H7 (cell line): ENCODE data around the gene RNF166. TPM values are rescaled to one million over a fixed set of nuclear protein-coding genes. Genes with fewer than 3 reads are reported as not detected.

ENCODE experiments used
- DNase-seq: peaks from one replicate; pipeline ENCODE4 v3.0.0; 2012
- H3K27me3 ChIP-seq: 2 replicates; pipeline ENCODE4 v1.6.0; 2011; ENCODE audit warnings: mild to moderate bottlenecking, low read length; ENCODE audit not compliant: control insufficient read depth, insufficient read depth
- H3K36me3 ChIP-seq: replicated peaks from 2 replicates; pipeline ENCODE4 v1.5.1; 2011; ENCODE audit warnings: low read length; ENCODE audit not compliant: control insufficient read depth, insufficient read depth
- H3K4me3 ChIP-seq: 2 replicates; pipeline ENCODE4 v1.5.1; 2011; ENCODE audit warnings: low read depth, mild to moderate bottlenecking, control low read depth, low read length, moderate library complexity; ENCODE audit not compliant: insufficient read depth
- total RNA-seq: library from RNA; depleted of rRNA; stranded (reverse); fragments of >200 nt; shearing (Covaris generic); gene quantifications from 2 replicates; pipeline ENCODE4 v1.2.3, GENCODE V29; 2014

RNF166 gene
- total RNA-seq, 1 experiment from 2014 or later = 45.3 TPM

DNA sequence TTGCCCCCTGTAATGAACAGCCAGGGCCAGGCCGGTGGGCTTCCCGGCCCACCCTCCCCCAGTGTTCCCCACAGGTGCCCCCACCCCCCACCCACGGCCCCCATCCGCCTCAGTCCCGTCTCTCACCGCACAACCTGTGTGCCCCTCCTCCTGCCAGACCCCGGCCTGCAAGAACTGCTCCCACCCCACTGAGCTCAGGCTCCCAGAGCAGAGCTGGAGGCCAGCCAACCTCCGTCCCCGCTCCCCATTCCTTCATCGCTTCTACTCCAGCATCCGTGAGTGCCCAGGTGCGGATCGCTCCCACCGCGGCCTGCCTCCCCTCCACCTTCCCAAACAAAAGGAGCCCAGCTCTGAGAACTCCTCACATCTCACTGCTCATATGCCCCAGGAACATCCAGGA is 47.5 kb downstream of the RNF166 start:
- no peak overlapping the region for H3K4me3 ChIP-seq
- no peak for DNase-seq
- no peaks in the 10 kb centered on the region for H3K27me3 ChIP-seq
- H3K36me3 ChIP-seq = peaks cover 2% of the 10 kb centered on the region; the same call in 1 of the 2 replicates

- no peak overlapping the region for H3K4me3 ChIP-seq
- H3K36me3 ChIP-seq = peaks cover 2% of the 10 kb centered on the region; the same call in 1 of the 2 replicates
- H3K27me3 ChIP-seq = no peaks in the 10 kb centered on the region
- no peak for DNase-seq
These were observed 48.8 kb downstream of the RNF166 start for GRCh38 chr16:88657371-88657770.

- DNase-seq = no peak
- Histone ChIP-seq H3K36me3 (peaks cover 2% of the 10 kb centered on the region; the same call in 1 of the 2 replicates), H3K27me3 (no peaks in the 10 kb centered on the region), H3K4me3 (no peak overlapping the region)
These were observed 49.8 kb downstream of the RNF166 start for GRCh38 chr16:88656291-88656980.

GRCh38 chr16:88655733-88656281 is 50.4 kb downstream of the RNF166 start:
- H3K36me3 ChIP-seq = peaks cover 2% of the 10 kb centered on the region; the same call in 1 of the 2 replicates
- H3K4me3 ChIP-seq = no peak overlapping the region
- DNase-seq = no peak
- H3K27me3 ChIP-seq = no peaks in the 10 kb centered on the region

DNA sequence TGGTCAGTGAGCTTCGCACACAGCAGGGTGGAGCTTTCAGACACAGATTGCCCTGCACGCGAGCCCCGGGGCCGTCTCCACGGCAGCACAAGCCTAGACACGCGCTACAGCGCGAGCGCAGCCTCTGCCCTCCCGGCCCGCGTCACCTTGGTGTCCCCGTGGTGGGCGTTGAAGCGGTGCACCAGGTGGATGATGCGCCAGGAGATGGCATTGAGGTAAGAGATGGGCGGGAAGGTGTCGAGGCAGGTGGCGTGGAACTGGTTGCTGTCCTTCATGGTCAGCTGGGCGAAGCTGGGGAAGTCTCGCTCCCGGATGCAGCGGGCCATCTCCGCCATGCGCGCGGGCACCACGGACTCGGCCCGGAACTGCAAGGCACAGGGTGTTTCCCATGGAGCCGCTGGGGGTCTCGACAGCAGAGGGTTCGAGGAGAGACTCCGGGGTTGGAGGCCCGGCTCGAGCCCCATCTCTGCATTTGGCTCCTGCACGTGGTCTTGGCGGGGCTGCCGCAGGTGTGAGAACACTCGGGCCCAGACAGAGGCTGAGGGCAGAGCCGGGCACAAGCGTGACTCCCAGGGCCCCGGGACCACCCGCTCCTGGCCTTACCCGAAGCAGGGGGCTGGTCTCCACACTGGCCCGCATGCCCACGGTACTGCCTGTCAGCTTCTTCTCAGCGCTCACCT is 51.0 kb downstream of the RNF166 start:
- Histone ChIP-seq H3K36me3 (peaks cover 2% of the 10 kb centered on the region; the same call in 1 of the 2 replicates), H3K27me3 (no peaks in the 10 kb centered on the region), H3K4me3 (no peak overlapping the region)
- no peak for DNase-seq

DNA sequence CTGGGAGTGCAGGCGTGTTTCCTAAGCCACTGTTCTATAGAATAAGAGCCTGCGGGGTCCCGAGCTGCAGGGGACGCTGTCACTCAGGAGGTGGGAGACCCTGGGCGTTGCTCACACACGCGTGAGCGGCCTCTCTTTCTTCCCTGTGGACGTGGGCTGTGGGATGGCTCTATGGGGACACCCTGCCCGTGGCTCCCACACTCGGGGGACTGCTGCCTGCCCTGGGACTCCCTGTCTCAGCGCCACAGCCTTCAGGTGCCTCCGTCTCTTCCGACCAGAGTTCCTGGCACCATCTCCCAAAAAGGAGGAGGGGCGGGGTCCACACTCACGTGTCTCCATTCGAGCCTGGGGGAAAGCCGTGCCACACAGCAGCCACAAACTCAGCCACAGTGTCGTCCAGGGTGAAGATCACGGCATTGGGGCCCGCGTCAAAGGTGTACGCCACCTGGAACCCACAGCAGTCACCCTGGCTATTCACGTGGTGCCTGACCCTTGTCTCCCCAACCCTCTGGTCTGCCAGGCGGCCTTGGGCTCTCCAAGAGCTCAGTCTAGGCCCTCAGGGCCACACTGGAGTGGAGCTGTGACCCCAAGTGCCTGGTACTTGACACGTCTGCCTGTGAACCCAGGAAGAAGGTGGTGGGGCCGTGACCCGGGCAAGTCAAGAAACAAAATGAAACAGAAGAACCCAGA is 51.7 kb downstream of the RNF166 start:
- no peak for DNase-seq
- Histone ChIP-seq H3K4me3 (no peak overlapping the region), H3K36me3 (peaks cover 2% of the 10 kb centered on the region; the same call in 1 of the 2 replicates), H3K27me3 (no peaks in the 10 kb centered on the region)

- DNase-seq = no peak
- peaks cover 2% of the 10 kb centered on the region; the same call in 1 of the 2 replicates for H3K36me3 ChIP-seq
- H3K27me3 ChIP-seq = no peaks in the 10 kb centered on the region
- no peak overlapping the region for H3K4me3 ChIP-seq
These were observed 52.4 kb downstream of the RNF166 start for GRCh38 chr16:88653596-88654362.

DNA sequence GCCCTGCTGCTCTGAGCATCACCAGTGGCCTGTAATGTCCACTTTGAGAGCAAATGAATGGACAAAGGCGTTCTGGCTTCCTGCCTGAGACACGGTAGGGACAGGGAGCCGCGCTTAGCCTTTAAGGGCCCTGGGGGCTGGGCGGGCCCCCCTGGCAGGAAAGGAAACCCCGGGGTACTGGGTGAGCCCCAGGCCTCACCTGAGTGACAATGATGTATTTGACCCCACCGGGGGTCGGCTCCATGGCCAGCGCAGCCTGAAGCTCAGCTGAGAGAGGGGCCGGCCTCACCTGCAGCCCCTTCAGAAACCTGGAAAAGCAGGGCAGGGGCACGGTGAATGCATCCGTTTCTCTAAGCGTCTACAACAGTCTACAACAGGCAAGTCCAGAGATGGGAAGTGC is 53.1 kb downstream of the RNF166 start:
- H3K27me3 ChIP-seq = no peaks in the 10 kb centered on the region

DNA sequence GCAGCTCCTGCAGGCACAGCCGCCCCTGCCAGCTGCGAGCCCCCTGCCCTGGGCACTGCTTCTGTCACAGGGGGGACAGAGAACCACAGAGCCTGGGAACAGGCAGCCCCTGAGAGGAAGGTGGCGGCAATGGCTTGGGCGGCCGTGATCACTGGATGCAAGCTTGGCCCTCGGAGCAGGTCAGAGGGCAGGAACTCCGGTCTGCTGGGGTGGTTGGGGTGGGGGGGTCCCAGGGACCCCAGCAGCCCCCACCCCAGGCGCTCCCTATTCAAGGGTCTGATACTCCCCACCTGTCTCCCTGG is 53.5 kb downstream of the RNF166 start:
- no peak for DNase-seq
- Histone ChIP-seq H3K27me3 (no peaks in the 10 kb centered on the region), H3K4me3 (no peak overlapping the region), H3K36me3 (peaks cover 2% of the 10 kb centered on the region; the same call in 1 of the 2 replicates)

More for the DNA sequence above, 53.1 kb downstream of the RNF166 start:
- no peak overlapping the region for H3K4me3 ChIP-seq
- DNase-seq = no peak
- H3K36me3 ChIP-seq = peaks cover 2% of the 10 kb centered on the region; the same call in 1 of the 2 replicates

GRCh38 chr16:88651989-88652761 is 54.0 kb downstream of the RNF166 start:
- H3K36me3 ChIP-seq = peaks cover 2% of the 10 kb centered on the region; the same call in 1 of the 2 replicates
- DNase-seq = no peak
- no peak overlapping the region for H3K4me3 ChIP-seq
- H3K27me3 ChIP-seq = no peaks in the 10 kb centered on the region

GRCh38 chr16:88651276-88651988 is 54.8 kb downstream of the RNF166 start:
- peaks cover 2% of the 10 kb centered on the region; the same call in 1 of the 2 replicates for H3K36me3 ChIP-seq
- H3K27me3 ChIP-seq = no peaks in the 10 kb centered on the region
- H3K4me3 ChIP-seq = peak overlapping the region; percentile 90
- no peak for DNase-seq

- no peaks in the 10 kb centered on the region for H3K27me3 ChIP-seq
- DNase-seq = peak; percentile 98
- peaks cover 2% of the 10 kb centered on the region; the same call in 1 of the 2 replicates for H3K36me3 ChIP-seq
- peak within 1 kb of the TSS; percentile 90 for H3K4me3 ChIP-seq
These were observed 55.4 kb downstream of the RNF166 start, which contains the start of gene CYBA for GRCh38 chr16:88650749-88651275. CYBA (minus strand) TSS chr16:88651053; CDS start chr16:88651013, 40 bp downstream.
